ENCODE measurements around the gene FLVCR2.
"Not testable (repeated sequence)": the region's sequence is repeated elsewhere in the genome, so short reads cannot be mapped to it uniquely, and the experiment has no call there.

Gene FLVCR2

GRCh38 chr14:75600100-75600499 is 21.7 kb downstream of the FLVCR2 start:
- DNase-seq, result not testable (repeated sequence)

- DNase-seq, result not testable (repeated sequence)
Observed at GRCh38 chr14:75601061-75601460, 22.6 kb downstream of the FLVCR2 start.

- no peak for DNase-seq
Observed at GRCh38 chr14:75602503-75602902, 24.1 kb downstream of the FLVCR2 start.

- DNase-seq, result no peak
Observed at GRCh38 chr14:75604979-75605851, 26.8 kb downstream of the FLVCR2 start.

GRCh38 chr14:75605916-75606315 is 27.5 kb downstream of the FLVCR2 start:
- DNase-seq, result no peak

- no peak for DNase-seq
Observed at GRCh38 chr14:75607044-75607443, 28.6 kb downstream of the FLVCR2 start.

GRCh38 chr14:75607842-75608640 is 29.6 kb downstream of the FLVCR2 start:
- DNase-seq, result no peak

- DNase-seq, result no peak
Observed at GRCh38 chr14:75609116-75609515, 30.7 kb downstream of the FLVCR2 start.

GRCh38 chr14:75609606-75610475 is 31.4 kb downstream of the FLVCR2 start:
- DNase-seq, result no peak

- no peak for DNase-seq
Observed at GRCh38 chr14:75610834-75611233, 32.4 kb downstream of the FLVCR2 start.

GRCh38 chr14:75612157-75612556 is 33.7 kb downstream of the FLVCR2 start:
- no peak for DNase-seq

GRCh38 chr14:75614179-75614578 is 35.8 kb downstream of the FLVCR2 start:
- no peak for DNase-seq

- no peak for DNase-seq
Observed at GRCh38 chr14:75615200-75615599, 36.8 kb downstream of the FLVCR2 start.

- no peak for DNase-seq
Observed at GRCh38 chr14:75619548-75619947, 41.1 kb downstream of the FLVCR2 start.

- no peak for DNase-seq
Observed at GRCh38 chr14:75625034-75625433, 46.6 kb downstream of the FLVCR2 start.

GRCh38 chr14:75626396-75626795 is 48.0 kb downstream of the FLVCR2 start:
- DNase-seq, result no peak

- no peak for DNase-seq
Observed at GRCh38 chr14:75626863-75627262, 48.4 kb downstream of the FLVCR2 start.

GRCh38 chr14:75627406-75627805 is 49.0 kb downstream of the FLVCR2 start:
- no peak for DNase-seq

- no peak for DNase-seq
Observed at GRCh38 chr14:75628816-75629215, 50.4 kb downstream of the FLVCR2 start.

- DNase-seq, result no peak
Observed at GRCh38 chr14:75630695-75631452, 52.5 kb downstream of the FLVCR2 start.

- no peak for DNase-seq
Observed at GRCh38 chr14:75631453-75631831, 53.0 kb downstream of the FLVCR2 start.

GRCh38 chr14:75634848-75635247 is 56.4 kb downstream of the FLVCR2 start:
- DNase-seq, result no peak
